OCI-LY1 (cell line): ENCODE results near the gene TTBK1.

Experiments
- H2AFZ ChIP-seq: fragments of 200-600 bp; sonication (generic), shearing (Covaris generic); 2 replicates; pipeline ENCODE4 v1.6.0; 2014; ENCODE audit warnings: antibody characterized with exemption, mild to moderate bottlenecking, low read length
- H3F3A ChIP-seq: fragments of 200-600 bp; sonication (generic), shearing (Covaris generic); 2 replicates; pipeline ENCODE4 v1.6.0; 2014; ENCODE audit warnings: mild to moderate bottlenecking, antibody characterized with exemption, low read length, moderate library complexity; ENCODE audit not compliant: insufficient read depth
- H3K27ac ChIP-seq: fragments of 200-600 bp; sonication (generic); 2 replicates; pipeline ENCODE4 v1.5.1; 2014; ENCODE audit warnings: low read length, mixed run types, mild to moderate bottlenecking, low read depth; ENCODE audit not compliant: poor library complexity, severe bottlenecking
- H3K27me3 ChIP-seq: fragments of 200-600 bp; sonication (generic); 2 replicates; pipeline ENCODE4 v1.6.0; 2014; ENCODE audit warnings: antibody characterized with exemption, mild to moderate bottlenecking, low read length, moderate library complexity; ENCODE audit not compliant: insufficient read depth
- H3K36me3 ChIP-seq: fragments of 200-600 bp; sonication (generic); 2 replicates; pipeline ENCODE4 v1.6.1; 2014; ENCODE audit warnings: mild to moderate bottlenecking, antibody characterized with exemption, low read length, moderate library complexity, mixed read lengths; ENCODE audit not compliant: insufficient read depth
- H3K4me1 ChIP-seq: fragments of 200-600 bp; sonication (generic); 2 replicates; pipeline ENCODE4 v1.5.1; 2014; ENCODE audit warnings: mild to moderate bottlenecking, low read length, moderate library complexity; ENCODE audit not compliant: insufficient read depth, severe bottlenecking
- H3K4me2 ChIP-seq: fragments of 200-600 bp; sonication (generic), shearing (Covaris generic); 2 replicates; pipeline ENCODE4 v1.6.1; 2014; ENCODE audit warnings: low read length
- H3K4me3 ChIP-seq: fragments of 200-600 bp; sonication (generic); 2 replicates; pipeline ENCODE4 v1.5.1; 2014; ENCODE audit warnings: low read length, low read depth, mild to moderate bottlenecking, mixed read lengths; ENCODE audit not compliant: poor library complexity, severe bottlenecking
- H3K79me2 ChIP-seq: fragments of 200-600 bp; shearing (Covaris generic); 2 replicates; pipeline ENCODE4 v1.6.1; 2016; ENCODE audit warnings: mixed run types, low read length, mixed read lengths; ENCODE audit not compliant: insufficient read depth
- H3K9ac ChIP-seq: fragments of 200-600 bp; sonication (generic), shearing (Covaris generic); 2 replicates; pipeline ENCODE4 v1.6.1; 2014; ENCODE audit warnings: mild to moderate bottlenecking, low read length, mixed read lengths
- H3K9me2 ChIP-seq: fragments of 200-600 bp; sonication (generic), shearing (Covaris generic); 2 replicates; pipeline ENCODE4 v1.6.1; 2014; ENCODE audit warnings: low read depth, mild to moderate bottlenecking, low read length, mixed read lengths
- H3K9me3 ChIP-seq: fragments of 200-600 bp; shearing (Covaris generic); 2 replicates; pipeline ENCODE4 v1.6.1; 2014; ENCODE audit warnings: low read length, mixed read lengths
- H4K20me1 ChIP-seq: fragments of 200-600 bp; sonication (generic), shearing (Covaris generic); 2 replicates; pipeline ENCODE4 v1.6.0; 2016; ENCODE audit warnings: mild to moderate bottlenecking, low read length; ENCODE audit not compliant: insufficient read depth
- EZH2 ChIP-seq: fragments of 200-600 bp; sonication (generic), shearing (Covaris generic); IDR thresholded peaks from 2 replicates; pipeline ENCODE4 v1.8.0; 2017; ENCODE audit warnings: borderline replicate concordance, mixed run types, mild to moderate bottlenecking, antibody characterized with exemption, low read length, moderate library complexity, mixed read lengths
- TF ChIP-seq, protein P1 (sequence below): fragments of 200-600 bp; sonication (generic), shearing (Covaris generic); IDR thresholded peaks from 2 replicates; pipeline ENCODE4 v1.5.1; 2017; ENCODE audit warnings: mild to moderate bottlenecking, antibody characterized with exemption, low read length, moderate library complexity, mixed read lengths

The TTBK1 gene

DNA sequence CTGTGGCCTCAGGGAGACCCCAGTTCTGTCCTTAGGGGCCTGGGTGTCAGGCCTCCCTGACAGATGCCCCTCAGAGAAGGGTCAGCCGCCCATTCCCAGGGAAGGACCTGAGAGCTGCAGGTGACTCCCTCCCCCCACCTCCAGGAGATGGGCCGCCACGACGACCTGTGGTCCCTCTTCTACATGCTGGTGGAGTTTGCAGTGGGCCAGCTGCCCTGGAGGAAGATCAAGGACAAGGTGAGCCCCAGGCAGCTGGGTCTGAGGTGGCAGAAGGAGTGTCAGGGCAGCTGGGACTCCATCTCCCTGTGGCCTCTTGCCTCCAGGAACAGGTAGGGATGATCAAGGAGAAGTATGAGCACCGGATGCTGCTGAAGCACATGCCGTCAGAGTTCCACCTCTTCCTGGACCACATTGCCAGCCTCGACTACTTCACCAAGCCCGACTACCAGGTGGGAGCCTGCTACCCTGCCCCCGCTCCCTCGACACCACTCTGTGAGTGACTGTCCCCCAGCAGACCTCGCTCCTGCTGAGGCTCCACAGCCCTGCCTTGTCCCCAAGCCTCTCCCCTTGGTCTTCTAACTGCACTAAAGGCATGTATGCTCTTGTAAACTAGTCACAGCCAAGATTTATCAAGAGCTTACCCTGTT is 12.2 kb downstream of the TTBK1 start:
- Histone ChIP-seq H3K9ac (no peak overlapping the region), H3K27ac (no peak overlapping the region), H3K4me1 (no peaks in the 10 kb centered on the region), H3K9me3 (no peaks in the 10 kb centered on the region), H3K4me3 (no peak overlapping the region), H3K36me3 (no peaks in the 10 kb centered on the region), H2AFZ (no peak overlapping the region), H3K27me3 (peaks cover 10% of the 10 kb centered on the region; the same call in 1 of the 2 replicates), H3K9me2 (no peaks in the 10 kb centered on the region), H4K20me1 (no peaks in the 10 kb centered on the region), H3F3A (no peaks in the 10 kb centered on the region), H3K79me2 (no peaks in the 10 kb centered on the region), H3K4me2 (no peak overlapping the region)
- no peak for TF ChIP-seq EZH2
- TF ChIP-seq, protein P1, sequence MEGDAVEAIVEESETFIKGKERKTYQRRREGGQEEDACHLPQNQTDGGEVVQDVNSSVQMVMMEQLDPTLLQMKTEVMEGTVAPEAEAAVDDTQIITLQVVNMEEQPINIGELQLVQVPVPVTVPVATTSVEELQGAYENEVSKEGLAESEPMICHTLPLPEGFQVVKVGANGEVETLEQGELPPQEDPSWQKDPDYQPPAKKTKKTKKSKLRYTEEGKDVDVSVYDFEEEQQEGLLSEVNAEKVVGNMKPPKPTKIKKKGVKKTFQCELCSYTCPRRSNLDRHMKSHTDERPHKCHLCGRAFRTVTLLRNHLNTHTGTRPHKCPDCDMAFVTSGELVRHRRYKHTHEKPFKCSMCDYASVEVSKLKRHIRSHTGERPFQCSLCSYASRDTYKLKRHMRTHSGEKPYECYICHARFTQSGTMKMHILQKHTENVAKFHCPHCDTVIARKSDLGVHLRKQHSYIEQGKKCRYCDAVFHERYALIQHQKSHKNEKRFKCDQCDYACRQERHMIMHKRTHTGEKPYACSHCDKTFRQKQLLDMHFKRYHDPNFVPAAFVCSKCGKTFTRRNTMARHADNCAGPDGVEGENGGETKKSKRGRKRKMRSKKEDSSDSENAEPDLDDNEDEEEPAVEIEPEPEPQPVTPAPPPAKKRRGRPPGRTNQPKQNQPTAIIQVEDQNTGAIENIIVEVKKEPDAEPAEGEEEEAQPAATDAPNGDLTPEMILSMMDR = no peak

GRCh38 chr6:43256670-43257366 is 13.5 kb downstream of the TTBK1 start:
- Histone ChIP-seq H3F3A (no peaks in the 10 kb centered on the region), H3K4me1 (no peaks in the 10 kb centered on the region), H3K79me2 (no peaks in the 10 kb centered on the region), H2AFZ (no peak overlapping the region), H3K9me3 (no peaks in the 10 kb centered on the region), H3K36me3 (no peaks in the 10 kb centered on the region), H3K4me3 (no peak overlapping the region), H3K9me2 (no peaks in the 10 kb centered on the region), H3K4me2 (no peak overlapping the region), H4K20me1 (no peaks in the 10 kb centered on the region), H3K9ac (no peak overlapping the region), H3K27me3 (peaks cover 4% of the 10 kb centered on the region; the same call in 1 of the 2 replicates), H3K27ac (no peak overlapping the region)
- TF ChIP-seq EZH2 = no peak
- TF ChIP-seq, protein P1 = no peak

- TF ChIP-seq, protein P1 = no peak
- no peak for TF ChIP-seq EZH2
- H3K9me2 ChIP-seq = no peaks in the 10 kb centered on the region
- no peaks in the 10 kb centered on the region for H3K79me2 ChIP-seq
- no peaks in the 10 kb centered on the region for H3K4me1 ChIP-seq
- no peak overlapping the region for H2AFZ ChIP-seq
- no peak overlapping the region for H3K4me2 ChIP-seq
- no peaks in the 10 kb centered on the region for H3K36me3 ChIP-seq
- no peak overlapping the region for H3K4me3 ChIP-seq
- H4K20me1 ChIP-seq = no peaks in the 10 kb centered on the region
- H3F3A ChIP-seq = no peaks in the 10 kb centered on the region
- H3K9ac ChIP-seq = no peak overlapping the region
- H3K27me3 ChIP-seq = peaks cover 2% of the 10 kb centered on the region; the same call in 1 of the 2 replicates
- H3K27ac ChIP-seq = no peak overlapping the region
- H3K9me3 ChIP-seq = no peaks in the 10 kb centered on the region
These were observed 14.3 kb downstream of the TTBK1 start for GRCh38 chr6:43257367-43258145.
